A549 treated with DMSO at 1 μM for 4 hours (cell line): ENCODE results near the gene HDC. TPM values are rescaled to one million over a fixed set of nuclear protein-coding genes. Genes with fewer than 3 reads are reported as not detected.

ENCODE experiments used
- total RNA-seq: library from RNA; stranded (reverse); fragments of 200-300 nt; extraction: Qiagen RNA extraction; gene quantifications from 5 replicates; pipeline ENCODE4 v1.2.3, GENCODE V29; 2022; ENCODE audit warnings: low read depth

Gene HDC
- 0.06 to 0.14 TPM (median 0.14 TPM) in 3 of 5 replicates, not detected in the others for total RNA-seq

DNA sequence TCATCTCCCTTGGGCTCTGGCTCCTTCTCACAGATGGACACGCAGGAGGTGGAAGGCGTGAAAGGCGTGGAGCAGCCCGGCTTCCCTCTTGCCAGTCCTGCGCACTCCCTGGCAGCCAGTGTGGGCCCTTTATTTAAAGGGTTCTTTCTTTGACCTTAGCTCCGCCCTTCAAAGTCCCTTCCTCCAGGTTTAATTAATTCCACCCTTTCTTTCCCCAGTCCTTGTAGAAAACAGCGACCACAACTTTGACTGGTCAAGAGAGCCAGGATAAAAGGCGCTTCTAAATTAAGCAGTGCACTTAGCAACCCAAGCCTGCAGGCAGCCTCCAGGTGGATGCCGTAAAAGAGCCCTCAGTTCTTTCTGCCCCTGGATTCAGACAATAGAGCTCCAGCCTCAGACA is at the start of gene HDC:
TSS of gene HDC (minus strand) at position 107 of the 400 bp plus-strand sequence. CDS start at position 4, 103 bp downstream.

Other genes with a start within 250 kb of the HDC start
- 0.80 to 1.6 TPM (median 0.84 TPM) in 5 replicates for gene ATP8B4, start 146.5 kb downstream of the HDC start, total RNA-seq
- 24.3 to 34.4 TPM (median 28.5 TPM) in 5 replicates for gene SLC27A2, start 83.5 kb downstream of the HDC start, total RNA-seq
- gene GABPB1, start 89.5 kb upstream of the HDC start, total RNA-seq: 29.3 to 35.5 TPM (median 32.7 TPM) in 5 replicates
- 39.8 to 49.1 TPM (median 48.8 TPM) in 5 replicates for gene USP8, start 158.7 kb upstream of the HDC start, total RNA-seq